SK-N-DZ (cell line): Measurements from ENCODE around the gene SYN1.
A peak's percentile ranks its signal among the peaks of the same experiment; 100 is the strongest.

Source experiments
- DNase-seq: peaks from one replicate; pipeline ENCODE4 v3.0.0-alpha.2; 2015; ENCODE audit warnings: low spot score

Gene SYN1

DNA sequence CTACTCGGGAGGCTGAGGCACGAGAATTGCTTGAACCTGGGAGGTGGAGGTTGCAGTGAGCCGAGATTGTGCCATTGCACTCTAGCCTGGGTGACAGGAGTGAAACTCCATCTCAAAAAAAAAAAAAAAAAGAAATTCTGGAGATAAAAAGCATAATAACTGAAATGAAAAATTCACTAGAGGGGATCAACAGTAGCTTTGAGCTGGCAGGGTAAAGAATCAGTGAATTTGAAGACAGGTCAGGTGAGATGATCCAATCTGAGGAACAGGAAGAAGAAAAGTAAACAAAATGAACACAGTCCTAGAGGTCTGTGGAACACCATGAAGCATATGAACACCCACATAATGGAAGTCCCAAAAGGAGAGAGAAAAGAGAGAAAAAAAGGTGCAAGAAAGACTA is 22.4 kb downstream of the SYN1 start:
- DNase-seq = no peak

DNA sequence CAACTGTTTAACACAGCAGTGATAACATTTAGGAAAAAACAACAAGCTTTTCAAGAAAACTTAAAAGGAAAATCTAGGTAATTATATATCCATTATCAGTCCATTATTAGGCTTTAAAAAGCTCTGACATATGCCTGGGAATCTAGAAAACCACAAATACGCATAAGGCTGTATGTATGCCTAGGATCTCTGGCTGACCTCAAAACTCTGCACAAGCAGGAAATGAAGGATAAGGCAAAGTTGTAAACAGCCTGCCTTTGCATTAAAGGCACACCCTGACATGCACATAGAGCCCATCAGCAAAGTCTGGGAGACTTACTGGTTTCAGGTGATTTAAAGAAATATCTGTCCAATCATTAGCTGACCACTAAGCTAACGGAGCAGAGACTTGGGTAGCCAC is 23.4 kb downstream of the SYN1 start:
- DNase-seq = no peak

DNA sequence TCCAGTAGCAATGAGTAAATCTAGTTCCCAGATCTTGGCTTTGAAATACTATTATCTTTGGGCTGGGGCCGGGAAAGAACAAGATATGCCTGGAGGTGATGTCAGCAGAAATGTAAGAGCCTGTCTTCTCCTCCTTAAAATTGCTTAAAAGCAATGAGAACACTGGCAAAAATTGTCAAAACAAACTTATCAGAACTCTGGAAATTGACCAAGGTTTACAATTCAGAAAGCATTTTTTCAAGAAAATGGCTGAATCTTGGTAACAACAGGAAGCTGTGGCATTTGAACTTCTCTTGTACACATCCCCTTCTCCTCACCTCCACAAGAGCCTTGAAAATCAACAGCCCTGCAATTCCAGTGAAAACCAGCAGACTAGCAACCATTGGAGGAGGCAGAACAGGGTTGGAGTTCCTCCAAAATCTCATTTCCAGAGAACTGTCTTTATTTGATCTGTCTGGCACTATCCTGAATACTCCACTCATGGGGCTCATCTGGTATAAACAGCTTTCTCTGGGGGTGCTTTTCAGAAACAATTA is 23.9 kb downstream of the SYN1 start:
- no peak for DNase-seq

DNA sequence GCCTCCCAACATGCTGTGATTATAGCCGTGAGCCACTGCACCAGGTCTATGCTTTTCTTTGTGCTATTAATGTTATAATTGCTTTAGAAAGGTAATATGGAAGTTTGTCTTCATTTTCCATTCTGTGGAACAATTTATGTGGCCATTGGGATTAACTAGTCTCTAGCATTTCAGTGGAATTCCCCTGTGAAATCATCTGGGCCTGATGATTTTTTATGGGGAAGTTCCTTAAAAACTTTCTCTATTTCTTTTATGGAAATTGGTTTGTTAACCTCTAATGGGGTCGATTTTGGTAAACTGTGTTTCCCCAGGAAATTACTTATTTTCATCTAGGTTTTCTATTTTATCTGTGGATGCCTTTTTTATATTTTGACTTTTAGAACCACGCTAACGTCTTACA is 26.1 kb downstream of the SYN1 start:
- no peak for DNase-seq

DNA sequence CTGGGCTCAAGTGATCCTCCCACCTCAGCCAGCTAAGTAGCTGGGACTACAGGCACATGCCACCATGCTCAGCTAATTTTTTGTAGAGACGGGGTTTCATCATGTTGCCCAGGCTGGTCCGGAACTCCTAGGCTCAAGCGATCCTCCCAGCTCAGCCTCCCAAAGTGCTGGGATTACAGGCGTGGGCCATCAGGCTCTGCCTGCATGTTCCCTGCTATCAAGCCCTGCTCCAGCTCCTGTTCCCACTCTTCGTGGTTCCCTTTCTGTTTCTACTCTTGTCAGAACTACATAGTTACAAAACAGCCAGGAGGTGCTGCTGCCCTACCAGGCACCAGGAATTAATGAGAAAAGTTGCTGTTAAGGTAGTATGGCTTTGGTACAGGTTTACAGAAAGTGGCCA is 28.7 kb downstream of the SYN1 start:
- DNase-seq = no peak

DNA sequence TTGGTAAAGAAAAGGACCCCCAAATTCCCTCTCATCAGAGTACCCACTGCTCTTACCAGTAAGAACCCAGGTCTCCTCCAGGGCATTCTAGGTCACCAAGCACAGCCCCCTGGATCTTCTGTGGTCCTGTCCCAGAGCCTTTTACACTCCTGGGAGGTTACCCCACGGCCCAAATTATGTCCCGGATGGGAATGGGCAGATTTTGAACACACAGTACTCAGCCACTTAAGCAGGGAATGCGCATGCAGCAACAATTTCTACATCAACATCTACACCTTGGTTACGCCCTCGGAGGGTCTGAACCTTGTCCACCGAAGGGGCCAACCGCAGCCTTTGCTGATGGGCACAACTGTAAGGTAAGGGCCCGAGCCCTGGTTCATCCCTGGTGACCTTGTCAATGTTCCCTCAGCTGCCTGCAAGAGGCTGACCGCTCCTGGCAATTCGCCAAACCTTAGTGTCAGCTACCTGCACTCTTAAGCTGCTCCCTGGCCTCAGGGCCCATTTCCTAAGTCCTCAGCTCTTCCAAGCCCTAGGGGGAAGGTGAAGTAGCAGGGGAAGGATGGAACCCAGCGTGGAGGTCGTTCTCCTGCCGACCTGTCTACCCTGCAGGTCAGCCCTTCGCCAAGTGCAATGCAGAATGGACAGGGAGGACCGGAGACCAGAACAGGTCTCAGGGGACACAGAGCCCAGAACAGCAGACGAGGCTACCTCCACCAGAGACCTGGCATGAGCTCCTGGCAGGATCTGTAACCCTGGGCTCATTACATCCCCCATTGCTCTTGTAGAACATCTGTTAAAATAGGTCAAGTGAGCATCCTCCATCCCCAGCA is 31.5 kb downstream of the SYN1 start:
- DNase-seq = no peak

DNA sequence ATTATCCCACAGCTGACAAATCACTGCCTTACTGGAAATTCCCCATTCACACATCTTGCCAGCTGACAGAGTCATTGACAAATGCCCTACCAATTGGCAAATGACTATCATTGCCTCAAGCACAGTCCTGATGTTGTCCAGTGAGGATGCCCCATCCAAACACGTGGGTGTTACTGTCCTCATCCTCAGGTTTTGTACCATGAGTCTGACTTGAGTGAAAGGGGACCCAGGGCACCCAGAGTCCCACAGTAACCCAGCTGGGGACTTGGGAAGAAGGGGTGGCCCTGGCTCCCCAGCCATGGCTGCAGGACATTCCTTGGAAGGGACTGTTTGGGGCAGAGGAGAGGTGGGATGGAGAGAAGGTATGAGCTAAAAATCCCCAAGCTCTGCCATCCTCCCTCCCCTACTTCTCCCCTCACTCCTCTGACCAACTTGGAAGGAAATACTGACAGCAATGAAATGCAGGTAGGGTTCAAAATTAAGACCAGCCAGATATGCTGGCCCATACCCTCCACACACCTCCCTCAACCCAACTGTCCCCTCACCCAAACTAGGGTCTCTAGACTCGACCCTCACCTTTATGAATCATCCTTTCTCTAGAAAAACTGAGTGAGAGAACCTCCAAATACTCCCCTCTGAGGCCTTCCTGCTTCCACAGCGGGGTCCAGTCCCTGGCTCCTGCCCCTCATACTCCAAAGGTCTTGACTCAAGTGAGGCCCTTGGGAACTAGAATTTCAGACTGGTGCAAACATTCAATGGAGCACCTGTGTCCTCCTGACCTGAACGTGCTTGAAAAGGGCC is 32.4 kb downstream of the SYN1 start:
- DNase-seq = no peak

DNA sequence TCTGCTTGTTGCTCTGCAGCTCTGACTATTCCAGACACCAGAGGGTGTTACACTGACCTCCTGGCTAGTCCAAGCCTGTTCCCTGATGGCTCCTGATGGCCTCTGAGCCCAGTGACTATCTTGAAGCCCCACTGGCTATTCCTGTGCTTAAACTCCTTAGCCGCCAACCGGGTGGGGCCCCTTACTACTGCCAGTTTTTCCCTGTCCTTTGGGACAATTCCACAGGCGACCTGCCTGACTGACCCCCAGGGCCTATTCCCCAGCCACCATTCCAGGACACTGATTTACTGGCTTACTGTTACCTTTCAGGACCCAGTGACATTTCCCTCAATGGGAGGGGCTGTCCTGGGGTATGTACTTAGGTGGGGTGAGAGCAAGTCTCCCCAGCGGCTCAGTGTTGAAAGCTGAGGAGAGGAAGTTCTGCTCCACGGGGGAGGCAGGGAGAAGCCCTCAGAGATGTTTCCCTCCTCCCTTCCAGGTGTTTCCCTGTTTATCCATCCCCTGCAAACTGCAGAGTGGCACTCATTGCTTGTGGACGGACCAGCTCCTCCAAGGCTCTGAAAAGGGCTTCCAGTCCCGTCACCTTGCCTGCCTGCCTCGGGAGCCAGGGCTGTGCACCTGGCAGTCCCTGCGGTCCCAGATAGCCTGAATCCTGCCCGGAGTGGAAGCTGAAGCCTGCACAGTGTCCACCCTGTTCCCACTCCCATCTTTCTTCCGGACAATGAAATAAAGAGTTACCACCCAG is 33.4 kb downstream of the SYN1 start:
- DNase-seq = no peak

DNA sequence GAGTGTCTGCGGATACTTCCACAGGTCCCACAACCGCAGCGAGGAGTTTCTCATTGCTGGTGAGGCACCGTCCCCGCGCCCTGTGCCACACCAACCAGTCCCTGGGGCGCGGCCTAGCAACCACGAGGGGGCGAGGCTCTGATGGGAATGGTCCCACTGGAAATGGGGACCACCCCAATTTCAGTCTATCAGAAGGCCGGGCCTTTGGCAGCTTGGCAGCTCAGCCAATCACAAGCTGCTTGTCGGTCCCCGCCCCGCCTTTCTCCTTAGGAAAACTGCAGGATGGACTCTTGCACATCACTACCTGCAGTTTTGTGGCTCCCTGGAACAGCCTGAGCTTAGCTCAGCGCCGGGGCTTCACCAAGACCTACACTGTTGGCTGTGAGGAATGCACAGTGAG is 34.4 kb downstream of the SYN1 start:
- no peak for DNase-seq

DNA sequence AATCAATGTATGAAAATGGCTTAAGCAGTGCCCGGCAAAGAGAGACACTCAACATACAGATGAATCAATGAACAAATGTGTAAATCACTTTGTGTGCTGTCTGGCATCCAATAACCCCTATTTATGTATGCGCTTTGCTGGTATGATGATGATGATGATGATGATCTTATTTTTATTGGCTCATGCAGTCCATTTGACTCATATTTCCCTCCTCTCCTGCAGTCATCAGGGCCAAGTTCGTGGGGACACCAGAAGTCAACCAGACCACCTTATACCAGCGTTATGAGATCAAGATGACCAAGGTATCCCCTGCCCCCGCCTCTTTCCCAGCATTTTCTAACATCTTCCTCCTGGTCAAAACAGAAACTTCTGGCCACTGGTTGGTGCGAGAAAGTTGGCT is 34.9 kb downstream of the SYN1 start:
- DNase-seq = no peak

DNA sequence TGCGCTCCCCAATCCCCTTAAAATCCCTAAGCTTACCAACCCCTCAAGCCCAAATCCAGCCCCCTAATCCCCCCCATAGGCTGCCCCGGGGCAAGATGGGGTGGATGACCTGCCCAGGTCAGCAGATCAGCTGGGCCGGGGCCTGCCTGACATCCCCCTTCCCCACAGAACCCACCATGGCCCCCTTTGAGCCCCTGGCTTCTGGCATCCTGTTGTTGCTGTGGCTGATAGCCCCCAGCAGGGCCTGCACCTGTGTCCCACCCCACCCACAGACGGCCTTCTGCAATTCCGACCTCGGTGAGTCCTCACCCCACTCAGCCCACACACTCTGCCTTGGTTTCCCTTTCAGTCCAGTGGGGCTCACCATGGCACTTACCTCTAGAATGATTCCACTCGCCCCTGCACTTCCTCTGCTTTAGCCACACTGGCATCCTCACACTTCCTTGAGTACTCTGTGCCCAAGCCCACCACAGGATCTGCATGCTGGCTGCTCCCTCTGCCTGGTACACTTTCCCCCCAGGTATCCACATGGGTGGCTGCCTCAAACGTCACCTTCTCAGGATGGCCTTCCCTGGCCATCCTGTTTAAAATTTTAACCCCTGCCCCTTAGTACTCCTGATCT is 36.3 kb downstream of the SYN1 start:
- no peak for DNase-seq

DNA sequence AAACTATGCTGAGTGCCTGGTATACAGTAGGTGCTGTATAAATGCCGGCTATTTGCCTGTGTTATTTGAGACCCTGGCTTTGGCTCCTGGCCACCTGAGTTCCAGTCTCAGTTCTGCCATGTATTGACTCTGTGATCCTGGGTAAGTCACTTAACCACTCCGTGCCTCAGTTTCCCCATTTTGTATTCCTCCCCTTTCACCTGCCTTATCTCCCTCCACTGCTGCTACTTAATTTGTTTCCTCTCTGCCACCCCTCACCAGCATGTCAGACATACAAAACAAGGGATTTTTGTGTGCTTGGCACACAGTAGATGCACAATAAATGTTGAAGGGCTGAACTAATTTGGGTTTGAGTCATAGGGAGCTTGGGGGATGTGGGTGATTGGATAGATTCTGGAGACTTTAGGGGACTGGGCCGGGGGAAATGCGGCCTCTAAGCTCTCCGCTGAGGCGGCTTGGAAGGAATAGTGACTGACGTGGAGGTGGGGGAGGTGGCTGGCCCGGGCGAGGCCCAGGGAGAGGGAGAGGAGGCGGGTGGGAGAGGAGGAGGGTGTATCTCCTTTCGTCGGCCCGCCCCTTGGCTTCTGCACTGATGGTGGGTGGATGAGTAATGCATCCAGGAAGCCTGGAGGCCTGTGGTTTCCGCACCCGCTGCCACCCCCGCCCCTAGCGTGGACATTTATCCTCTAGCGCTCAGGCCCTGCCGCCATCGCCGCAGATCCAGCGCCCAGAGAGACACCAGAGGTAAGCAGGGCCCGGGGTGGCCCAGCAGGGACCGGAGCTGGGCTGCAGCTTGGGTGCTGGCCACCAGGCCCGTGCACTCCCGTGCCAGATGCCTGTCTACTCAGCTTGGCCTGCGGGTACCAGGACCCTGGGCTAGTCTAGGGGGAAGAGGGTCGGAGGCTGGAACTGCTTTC is 37.7 kb downstream of the SYN1 start, which contains the start of gene TIMP1:
TSS of gene TIMP1 (plus strand) at position 706 of the 917 bp plus-strand sequence. CDS start 980 bp downstream, outside the sequence.
- DNase-seq = peak; percentile 75

DNA sequence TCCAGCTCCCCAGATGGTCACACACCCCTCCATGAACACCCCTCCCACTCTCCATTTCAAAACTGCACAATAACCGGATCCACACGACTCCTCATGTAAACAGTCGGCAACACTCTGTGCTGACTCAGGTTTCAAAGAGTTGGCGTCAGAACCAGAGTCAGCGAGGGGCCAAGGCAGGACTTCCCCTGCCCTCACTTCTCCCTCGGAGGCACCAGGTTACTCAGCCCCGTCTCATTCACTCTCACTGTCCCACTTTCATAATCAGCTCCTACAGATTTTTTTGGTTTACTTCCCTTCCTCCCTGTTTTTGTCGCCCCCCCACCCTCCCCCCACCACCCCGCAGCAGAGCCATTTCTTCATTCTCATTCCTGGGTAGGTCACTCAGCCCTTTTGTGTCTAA is 40.1 kb downstream of the SYN1 start:
- DNase-seq = no peak

DNA sequence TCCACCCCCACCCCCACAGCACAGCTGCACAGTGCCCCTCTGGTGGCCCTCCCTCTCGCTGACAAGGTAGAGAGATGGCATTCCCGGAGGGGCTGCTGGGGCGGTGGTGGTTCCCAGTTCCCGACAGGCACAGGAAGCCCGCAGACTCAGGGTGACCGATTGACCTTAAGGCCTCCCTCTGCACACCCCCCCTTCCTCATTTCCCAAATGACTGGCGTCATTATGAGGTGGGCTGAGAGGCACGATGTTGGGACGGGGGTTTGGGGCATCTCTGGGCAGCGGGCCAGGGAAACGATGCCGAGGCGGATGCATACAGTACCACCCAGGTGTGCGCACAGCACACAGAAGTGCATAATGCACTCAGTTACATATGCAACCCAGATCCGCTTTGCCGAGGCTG is 41.0 kb downstream of the SYN1 start:
- no peak for DNase-seq

DNA sequence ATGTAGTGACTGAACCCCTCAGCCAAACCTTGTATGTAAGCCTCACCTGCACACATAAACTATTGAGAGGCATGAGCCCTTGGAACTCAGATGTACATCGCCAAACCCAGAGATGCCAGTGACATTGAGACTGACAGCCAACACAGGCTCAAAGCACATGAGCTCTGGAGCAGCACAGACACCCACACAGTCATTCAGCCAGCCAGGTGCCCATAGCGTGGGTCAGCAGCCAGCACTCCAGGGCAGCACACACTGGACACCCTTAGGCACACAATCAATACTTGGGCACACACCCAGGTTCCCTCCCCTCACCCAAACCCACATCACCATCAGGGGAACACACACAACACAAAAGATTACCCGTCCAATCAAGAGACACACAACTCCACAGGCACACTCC is 41.8 kb downstream of the SYN1 start:
- no peak for DNase-seq

DNA sequence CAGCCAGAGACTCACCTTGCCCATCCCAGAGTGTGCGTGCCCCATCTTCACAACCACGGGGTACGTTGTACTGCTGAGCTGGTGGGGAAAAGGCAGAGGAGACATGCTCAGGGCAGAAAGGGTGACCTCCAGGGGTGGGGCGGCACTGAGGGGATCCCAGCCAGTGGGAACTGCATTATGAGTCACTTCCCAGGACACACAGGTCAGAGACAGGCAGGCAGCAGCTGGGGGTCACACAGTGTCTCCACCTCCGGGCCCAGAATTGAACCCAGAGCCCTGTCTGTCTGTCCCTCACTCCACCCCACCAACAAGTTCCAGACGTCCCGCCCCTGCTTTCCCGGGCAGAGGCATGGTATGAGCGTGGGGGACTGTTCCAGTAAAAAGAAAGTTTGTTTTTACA is 42.2 kb downstream of the SYN1 start:
- DNase-seq = no peak

DNA sequence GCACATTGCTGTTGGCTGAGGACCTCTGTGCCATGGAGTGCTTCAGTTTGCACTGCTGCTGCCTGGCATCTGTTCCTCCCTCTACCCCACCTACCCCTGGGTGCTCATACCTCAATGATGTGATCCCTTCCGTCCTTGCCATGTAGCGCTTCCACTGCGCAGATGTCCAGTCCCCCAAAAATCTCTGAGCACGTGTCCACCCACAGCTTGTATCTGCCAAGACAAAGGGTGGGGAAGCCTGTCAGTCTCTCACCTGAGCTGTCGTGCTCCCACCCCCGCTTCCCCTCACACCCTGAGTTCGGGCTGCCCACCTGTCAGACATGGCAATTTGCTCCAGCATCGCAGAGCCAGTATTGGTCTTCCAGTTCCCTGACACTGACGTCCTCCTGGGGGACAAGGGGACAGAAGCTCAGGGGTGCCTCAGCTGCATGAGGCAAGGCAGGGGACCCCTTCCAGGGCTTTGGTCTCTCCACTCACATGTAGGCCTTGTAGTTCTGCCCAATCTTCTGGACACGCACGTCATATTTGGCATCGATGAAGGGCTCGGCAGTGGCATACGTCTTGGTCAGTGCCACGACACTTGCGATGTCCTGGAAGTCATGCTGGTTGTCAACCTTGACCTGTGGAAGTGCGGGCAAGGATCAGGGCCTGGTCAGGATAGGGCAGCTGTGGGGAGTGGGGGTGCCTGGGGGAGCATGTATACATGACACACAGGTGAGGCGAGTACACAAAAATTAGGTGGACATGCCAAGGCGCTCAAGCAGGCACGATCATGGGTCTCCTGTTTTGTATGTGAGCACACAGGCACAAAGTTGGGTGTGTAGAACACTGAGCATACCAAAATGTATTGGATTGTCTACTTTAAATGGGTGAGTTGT is 43.4 kb downstream of the SYN1 start:
- DNase-seq = no peak

DNA sequence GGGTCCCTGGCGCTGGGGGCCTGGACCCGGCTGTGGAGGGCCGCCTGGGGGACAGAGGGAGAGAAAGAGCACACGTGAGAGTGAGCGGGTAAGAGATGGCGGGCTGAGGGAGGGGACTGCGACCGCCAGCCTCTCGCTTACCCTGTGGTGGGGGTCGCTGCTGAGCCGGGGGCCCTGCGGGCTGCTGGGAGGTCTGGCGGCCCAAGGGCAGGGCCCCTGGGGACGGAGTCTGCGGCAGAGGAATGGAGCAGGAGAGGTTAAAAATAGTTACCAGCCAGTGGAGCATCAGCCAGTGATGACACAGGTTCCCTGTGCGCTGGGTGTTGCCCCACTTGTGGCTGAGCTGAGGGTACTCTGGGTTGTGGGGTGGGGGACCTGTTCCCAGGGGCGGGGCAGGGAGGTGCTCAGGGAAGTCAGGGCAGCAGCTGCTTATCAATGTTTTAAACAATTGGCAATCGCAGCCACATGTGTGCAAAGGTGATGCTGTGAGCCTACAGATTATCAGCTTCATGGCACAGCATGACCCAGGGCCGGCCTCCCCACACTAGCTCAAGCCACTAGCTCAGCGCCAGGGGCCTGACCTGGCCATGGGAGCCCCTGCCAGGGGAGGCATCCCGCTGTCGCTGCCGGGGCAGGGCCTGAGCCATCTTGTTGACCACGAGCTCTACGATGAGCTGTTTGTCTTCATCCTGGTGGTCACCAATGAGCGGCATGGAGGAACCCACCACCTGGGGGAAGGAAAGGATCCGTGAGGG is 44.9 kb downstream of the SYN1 start:
- DNase-seq = no peak
